HCT116 (cell line): Measurements from ENCODE around the gene PINK1. TPM values are rescaled to one million over a fixed set of nuclear protein-coding genes. Genes with fewer than 3 reads are reported as not detected.

ENCODE experiments used
- ATAC-seq: fragments of 200-7000 bp; cut with Tn5 transposase; 2 replicates; pipeline ENCODE4 v1.9.1; 2020; ENCODE audit warnings: mild to moderate bottlenecking, moderate library complexity
- BruUV-seq: library from RNA; stranded (reverse); fragments of 400-500 nt; replicated peaks from 2 replicates; lab custom pipeline; 2021; lab: Mats Ljungman, UMichigan
- CTCF ChIA-PET: fragments of 300-600 bp; sonication (Branson Sonifier 250); formaldehyde crosslinking; loops from one replicate; lab custom pipeline; 2021; ENCODE audit warnings: antibody characterized with exemption; lab: Charles Lee
- POLR2A ChIA-PET: fragments of 300-600, 350-600 bp; sonication (Branson Sonifier 250); formaldehyde crosslinking; loops from one replicate; lab custom pipeline; 2021; ENCODE audit warnings: antibody characterized with exemption; lab: Charles Lee
- RAD21 ChIA-PET, 2 experiments: fragments of 300-600 bp; sonication (Branson Sonifier 250); formaldehyde crosslinking; loops; one replicate each; lab custom pipeline; 2023; ENCODE audit warnings: low total read pairs in 2 of 2; ENCODE audit not compliant: uncharacterized antibody in 2 of 2, unreplicated experiment in 2 of 2, low non-redundant PET in 1 of 2; lab: Charles Lee
- DNase-seq: peaks from one replicate; pipeline ENCODE4 v3.0.0-alpha.2; 2010; ENCODE audit warnings: low read depth, low spot score
- H2AFZ ChIP-seq: fragments of 200-600 bp; shearing (Covaris generic), sonication (generic); 2 replicates; pipeline ENCODE4 v1.6.1; 2017; ENCODE audit warnings: low read depth, mixed run types, mixed read lengths, antibody characterized with exemption, low read length; ENCODE audit not compliant: poor library complexity, severe bottlenecking
- H3K27ac ChIP-seq: 2 replicates; pipeline ENCODE4 v1.5.1; 2012; ENCODE audit warnings: low read depth, low read length
- H3K27me3 ChIP-seq: fragments of 200-600 bp; sonication (generic); 2 replicates; pipeline ENCODE4 v1.6.1; 2016; ENCODE audit warnings: mixed run types, low read length, mixed read lengths; ENCODE audit not compliant: insufficient read depth
- H3K36me3 ChIP-seq, 2 experiments: fragments of 200-500 bp in 1 of 2; fragments of 200-600 bp in 1 of 2; sonication (Bioruptor generic) in 1 of 2; sonication (generic) in 1 of 2; 2 replicates each; pipeline versions ENCODE4 v1.5.1 to v1.6.1; 2014 to 2016; ENCODE audit warnings: low read length in 2 of 2, inconsistent platforms in 1 of 2, mixed read lengths in 1 of 2, mixed run types in 1 of 2; ENCODE audit not compliant: insufficient read depth in 2 of 2, control insufficient read depth in 1 of 2
- H3K4me1 ChIP-seq, 2 experiments: fragments of 200-600 bp in 1 of 2; sonication (generic) in 1 of 2; 2 replicates each; pipeline versions ENCODE4 v1.5.1 to v1.6.1; 2012 to 2017; ENCODE audit warnings: low read length in 2 of 2, inconsistent platforms in 1 of 2, mild to moderate bottlenecking in 1 of 2, mixed read lengths in 1 of 2, mixed run types in 1 of 2, moderate library complexity in 1 of 2; ENCODE audit not compliant: insufficient read depth in 2 of 2, control insufficient read depth in 1 of 2
- H3K4me2 ChIP-seq: fragments of 200-600 bp; sonication (generic); 2 replicates; pipeline ENCODE4 v1.6.1; 2017; ENCODE audit warnings: mixed run types, low read length, mixed read lengths
- H3K4me3 ChIP-seq, 2 experiments: fragments of 200-600 bp in 1 of 2; sonication (generic) in 1 of 2; replicated peaks in 1 of 2; 2 replicates each; pipeline ENCODE4 v1.5.1; 2011 to 2016; ENCODE audit warnings: low read length in 2 of 2, control low read depth in 1 of 2, low read depth in 1 of 2, mild to moderate bottlenecking in 1 of 2, mixed read lengths in 1 of 2, mixed run types in 1 of 2
- H3K79me2 ChIP-seq: fragments of 200-600 bp; sonication (generic); 2 replicates; pipeline ENCODE4 v1.6.1; 2017; ENCODE audit warnings: mild to moderate bottlenecking, mixed run types, low read length, moderate library complexity, mixed read lengths; ENCODE audit not compliant: insufficient read depth
- H3K9ac ChIP-seq: fragments of 200-600 bp; sonication (generic); 2 replicates; pipeline ENCODE4 v1.6.1; 2016; ENCODE audit warnings: low read length, mixed read lengths
- H3K9me2 ChIP-seq: fragments of 200-600 bp; sonication (generic), shearing (Covaris generic); 2 replicates; pipeline ENCODE4 v1.6.1; 2017; ENCODE audit warnings: mixed run types, mild to moderate bottlenecking, moderate library complexity; ENCODE audit not compliant: insufficient read depth
- H3K9me3 ChIP-seq, 2 experiments: fragments of 200-500 bp in 1 of 2; fragments of 200-600 bp in 1 of 2; sonication (Bioruptor generic) in 1 of 2; sonication (generic) in 1 of 2; 2 replicates each; pipeline ENCODE4 v1.6.1; 2014 to 2017; ENCODE audit warnings: low read length in 2 of 2, mixed read lengths in 2 of 2, inconsistent platforms in 1 of 2, low read depth in 1 of 2, mild to moderate bottlenecking in 1 of 2, mixed run types in 1 of 2, moderate library complexity in 1 of 2; ENCODE audit not compliant: control insufficient read depth in 1 of 2, insufficient read depth in 1 of 2
- H4K20me1 ChIP-seq: fragments of 200-600 bp; sonication (generic), shearing (Covaris generic); 2 replicates; pipeline ENCODE4 v1.6.1; 2017; ENCODE audit warnings: mixed run types, mild to moderate bottlenecking, moderate library complexity; ENCODE audit not compliant: insufficient read depth
- ATF3 ChIP-seq: IDR thresholded peaks from 2 replicates; pipeline ENCODE4 v1.6.1; 2012
- CEBPB ChIP-seq: IDR thresholded peaks from 2 replicates; pipeline ENCODE4 v1.6.1; 2012; ENCODE audit warnings: low read depth
- CTCF ChIP-seq, 3 experiments: fragments of 200-600 bp in 1 of 3; sonication (generic) in 1 of 3; IDR thresholded peaks in 2 of 3; conservative IDR thresholded peaks in 1 of 3; 2 replicates each; pipeline ENCODE4 v1.5.1; 2012 to 2017; ENCODE audit warnings: low read depth in 2 of 3, low read length in 2 of 3, antibody characterized with exemption in 1 of 3, borderline replicate concordance in 1 of 3, control low read depth in 1 of 3, mild to moderate bottlenecking in 1 of 3, mixed read lengths in 1 of 3, mixed run types in 1 of 3, moderate library complexity in 1 of 3; ENCODE audit not compliant: insufficient read depth in 1 of 3
- EGR1 ChIP-seq: IDR thresholded peaks from 2 replicates; pipeline ENCODE4 v1.6.1; 2012; ENCODE audit warnings: low read depth
- ELF1 ChIP-seq: IDR thresholded peaks from 2 replicates; pipeline ENCODE4 v1.6.1; 2012; ENCODE audit warnings: low read depth, borderline replicate concordance
- EZH2 ChIP-seq: fragments of 200-600 bp; sonication (generic); IDR thresholded peaks from 2 replicates; pipeline ENCODE4 v1.6.1; 2017; ENCODE audit warnings: antibody characterized with exemption, mixed run types
- EZH2phosphoT487 ChIP-seq: fragments of 200-600 bp; IDR thresholded peaks from 2 replicates; pipeline ENCODE4 v1.6.1; 2018; ENCODE audit warnings: antibody characterized with exemption, borderline replicate concordance
- FOSL1 ChIP-seq: IDR thresholded peaks from 2 replicates; pipeline ENCODE4 v1.6.1; 2012; ENCODE audit warnings: low read depth
- JUND ChIP-seq: IDR thresholded peaks from 2 replicates; pipeline ENCODE4 v1.6.1; 2012
- MAX ChIP-seq: IDR thresholded peaks from 2 replicates; pipeline ENCODE4 v1.6.1; 2012
- POLR2A ChIP-seq: IDR thresholded peaks from 2 replicates; pipeline ENCODE4 v1.7.0; 2011; ENCODE audit warnings: borderline replicate concordance; ENCODE audit not compliant: insufficient read depth, insufficient read length; ENCODE audit errors: extremely low read depth
- POLR2AphosphoS5 ChIP-seq: IDR thresholded peaks from 2 replicates; pipeline ENCODE4 v1.6.1; 2011; ENCODE audit warnings: mild to moderate bottlenecking, low read depth, low read length, moderate library complexity
- RAD21 ChIP-seq: IDR thresholded peaks from 2 replicates; pipeline ENCODE4 v1.6.1; 2012; ENCODE audit warnings: low read depth, mild to moderate bottlenecking
- REST ChIP-seq: IDR thresholded peaks from 2 replicates; pipeline ENCODE4 v1.6.1; 2012; ENCODE audit warnings: low read depth
- SIN3A ChIP-seq: IDR thresholded peaks from 2 replicates; pipeline ENCODE4 v1.6.1; 2012; ENCODE audit warnings: low read depth
- SP1 ChIP-seq: IDR thresholded peaks from 2 replicates; pipeline ENCODE4 v1.6.1; 2012; ENCODE audit warnings: low read depth
- TCF7L2 ChIP-seq: IDR thresholded peaks from 2 replicates; pipeline ENCODE4 v1.7.0; 2011; ENCODE audit warnings: borderline replicate concordance, inconsistent platforms; ENCODE audit not compliant: insufficient read depth, insufficient read length; ENCODE audit errors: extremely low read depth
- YY1 ChIP-seq: IDR thresholded peaks from 2 replicates; pipeline ENCODE4 v1.6.1; 2011; ENCODE audit warnings: low read length, low read depth, moderate library complexity, mild to moderate bottlenecking; ENCODE audit not compliant: insufficient replicate concordance; ENCODE audit errors: extremely low read depth
- ZFX ChIP-seq: fragments of 450-650 bp; IDR thresholded peaks from 2 replicates; pipeline ENCODE4 v1.6.1; 2017
- ZNF274 ChIP-seq: fragments of 200-500 bp; sonication (Bioruptor generic); IDR thresholded peaks from 2 replicates; pipeline ENCODE4 v1.6.1; 2014; ENCODE audit warnings: mild to moderate bottlenecking, low read depth, low read length, inconsistent platforms
- intact Hi-C: fragments of 100-400 bp; cut with micrococcal nuclease; formaldehyde crosslinking; loops from 2 replicates; pipeline ENCODE4 v1.10.0; 2022
- total RNA-seq: library from RNA; stranded (reverse); gene quantifications from one replicate; pipeline ENCODE4 v1.2.1, GENCODE V29; 2021; ENCODE audit not compliant: unreplicated experiment

PINK1 gene
- total RNA-seq, 1 experiment from 2014 or later: 29.4 TPM

GRCh38 chr1:20621012-20621411, 12.2 kb upstream of the PINK1 start:
- H3K27me3 ChIP-seq: no peaks in the 10 kb centered on the region
- intact Hi-C loops: no loop called here
- no peaks in the 10 kb centered on the region for H3K9me3 ChIP-seq
- POLR2A ChIA-PET: no interaction called here
- no peak for TF ChIP-seq EGR1
- no peak for TF ChIP-seq CEBPB
- TF ChIP-seq REST: no peak
- TF ChIP-seq ZFX: no peak
- no peak for TF ChIP-seq JUND
- TF ChIP-seq SIN3A: no peak
- TF ChIP-seq TCF7L2: no peak
- no peak for TF ChIP-seq ELF1
- no peak for TF ChIP-seq SP1
- TF ChIP-seq EZH2phosphoT487: no peak
- no peak for TF ChIP-seq FOSL1
- no peak for TF ChIP-seq EZH2
- TF ChIP-seq RAD21: no peak
- no peak for TF ChIP-seq ZNF274
- TF ChIP-seq CTCF (IDR thresholded peaks at IDR 0.05 in 2 of 3, conservative IDR thresholded peaks at IDR 0.05 in 1 of 3; ENCODE audit: borderline replicate concordance in 1 of 3, insufficient read depth in 1 of 3, low read depth in 2 of 3, low read length in 2 of 3): no peak
- no peak for TF ChIP-seq POLR2A
- no peak for TF ChIP-seq MAX
- TF ChIP-seq POLR2AphosphoS5: no peak
- no peak for TF ChIP-seq YY1
- no peak for TF ChIP-seq ATF3
- TF ChIP-seq, all 23 proteins: peak for 0
- H3K27ac ChIP-seq: no peak overlapping the region
- no peaks in the 10 kb centered on the region for H3K9me2 ChIP-seq
- H3K79me2 ChIP-seq: no peaks in the 10 kb centered on the region
- RAD21 ChIA-PET: no interaction called here
- H3K4me2 ChIP-seq: no peak overlapping the region
- H3K4me1 ChIP-seq: no peaks in the 10 kb centered on the region; a peak in 1 of 4 replicates
- no TSS peak for BruUV-seq
- no peaks in the 10 kb centered on the region; a peak in 1 of 4 replicates for H3K36me3 ChIP-seq
- ATAC-seq (no peak), DNase-seq (no peak)
- no peak overlapping the region for H3K4me3 ChIP-seq
- no peaks in the 10 kb centered on the region for H4K20me1 ChIP-seq
- no peak overlapping the region for H3K9ac ChIP-seq
- CTCF ChIA-PET: no interaction called here
- no peak overlapping the region for H2AFZ ChIP-seq
